ENCODE measurements around the gene SORCS2. TPM values are rescaled to one million over a fixed set of nuclear protein-coding genes. Genes with fewer than 3 reads are reported as not detected.

The SORCS2 gene
- total RNA-seq, 1 donor from 2014 or later: under 0.01 TPM

GRCh38 chr4:7627251-7628250 is 435.2 kb downstream of the SORCS2 start:
- no peak for DNase-seq (ENCODE audit: low read depth in 2 of 2)

- DNase-seq (ENCODE audit: low read depth in 2 of 2): peak in 1 of 2 donors; percentile 50
Observed at GRCh38 chr4:7628432-7628831, 436.1 kb downstream of the SORCS2 start.

GRCh38 chr4:7629501-7630254 is 437.3 kb downstream of the SORCS2 start:
- DNase-seq (ENCODE audit: low read depth in 2 of 2): peak in 1 of 2 donors; percentile 15

- peak; percentile 55 to 88 for DNase-seq (ENCODE audit: low read depth in 2 of 2)
Observed at GRCh38 chr4:7630568-7631287, 438.4 kb downstream of the SORCS2 start.

GRCh38 chr4:7631288-7632014 is 439.1 kb downstream of the SORCS2 start:
- no peak for DNase-seq (ENCODE audit: low read depth in 2 of 2)

GRCh38 chr4:7632341-7632740 is 440.0 kb downstream of the SORCS2 start:
- DNase-seq (ENCODE audit: low read depth in 2 of 2): no peak

- DNase-seq (ENCODE audit: low read depth in 2 of 2): no peak
Observed at GRCh38 chr4:7632971-7633370, 440.6 kb downstream of the SORCS2 start.

- no peak for DNase-seq (ENCODE audit: low read depth in 2 of 2)
Observed at GRCh38 chr4:7634661-7635251, 442.4 kb downstream of the SORCS2 start.

GRCh38 chr4:7635445-7636239 is 443.3 kb downstream of the SORCS2 start:
- DNase-seq (ENCODE audit: low read depth in 2 of 2): no peak

GRCh38 chr4:7636240-7636508 is 443.8 kb downstream of the SORCS2 start:
- DNase-seq (ENCODE audit: low read depth in 2 of 2): no peak

GRCh38 chr4:7637139-7637538 is 444.8 kb downstream of the SORCS2 start:
- no peak for DNase-seq (ENCODE audit: low read depth in 2 of 2)

- no peak for DNase-seq (ENCODE audit: low read depth in 2 of 2)
Observed at GRCh38 chr4:7637971-7638370, 445.6 kb downstream of the SORCS2 start.

- no peak for DNase-seq (ENCODE audit: low read depth in 2 of 2)
Observed at GRCh38 chr4:7638489-7638888, 446.2 kb downstream of the SORCS2 start.

GRCh38 chr4:7638984-7639789 is 446.8 kb downstream of the SORCS2 start:
- DNase-seq (ENCODE audit: low read depth in 2 of 2): no peak

- DNase-seq (ENCODE audit: low read depth in 2 of 2): no peak
Observed at GRCh38 chr4:7640136-7640535, 447.8 kb downstream of the SORCS2 start.

- no peak for DNase-seq (ENCODE audit: low read depth in 2 of 2)
Observed at GRCh38 chr4:7641712-7642111, 449.4 kb downstream of the SORCS2 start.

- no peak for DNase-seq (ENCODE audit: low read depth in 2 of 2)
Observed at GRCh38 chr4:7642741-7643458, 450.6 kb downstream of the SORCS2 start.

- no peak for DNase-seq (ENCODE audit: low read depth in 2 of 2)
Observed at GRCh38 chr4:7645158-7645557, 452.8 kb downstream of the SORCS2 start.

GRCh38 chr4:7645956-7646355 is 453.6 kb downstream of the SORCS2 start:
- DNase-seq (ENCODE audit: low read depth in 2 of 2): no peak

Measured in dermis microvascular lymphatic vessel endothelial cell (primary cell).